Stimulated activated naive B cell treated with anti-CD40 and anti-IgM and Interleukin-4, amounts not matched to agents 10 μg/mL and 1 μg/mL and 100 μg/mL, for 72 hours (primary cell): ENCODE results near the gene ALG12.

ENCODE experiments used
- ATAC-seq, 2 donors: fragments of 150-1000 bp; cut with Tn5 transposase; replicated peaks; 2 replicates each; pipeline ENCODE4 v1.10.0; 2021; ENCODE audit warnings: moderate library complexity in 1 of 2
- DNase-seq: peaks from one replicate; pipeline ENCODE4 v3.0.0; 2021
- H3K27ac Mint-ChIP-seq: one replicate; pipeline ENCODE4 v1.8.0; 2022; ENCODE audit warnings: mild to moderate bottlenecking, mixed read lengths
- H3K27me3 Mint-ChIP-seq, 2 donors: one replicate each; pipeline ENCODE4 v1.8.0; 2022; ENCODE audit warnings: mixed read lengths in 2 of 2
- H3K36me3 Mint-ChIP-seq, 2 donors: one replicate each; pipeline ENCODE4 v1.8.0; 2022; ENCODE audit warnings: mixed read lengths in 2 of 2, mild to moderate bottlenecking in 1 of 2
- H3K4me1 Mint-ChIP-seq, 2 donors: one replicate each; pipeline ENCODE4 v1.8.0; 2022; ENCODE audit warnings: mixed read lengths in 2 of 2, mild to moderate bottlenecking in 1 of 2
- H3K4me3 Mint-ChIP-seq, 2 donors: one replicate each; pipeline ENCODE4 v1.8.0; 2022; ENCODE audit warnings: mild to moderate bottlenecking in 2 of 2, mixed read lengths in 2 of 2, moderate library complexity in 1 of 2
- H3K9me3 Mint-ChIP-seq, 2 donors: one replicate each; pipeline ENCODE4 v1.8.0; 2022; ENCODE audit warnings: mixed read lengths in 2 of 2, mild to moderate bottlenecking in 1 of 2

The ALG12 gene

DNA sequence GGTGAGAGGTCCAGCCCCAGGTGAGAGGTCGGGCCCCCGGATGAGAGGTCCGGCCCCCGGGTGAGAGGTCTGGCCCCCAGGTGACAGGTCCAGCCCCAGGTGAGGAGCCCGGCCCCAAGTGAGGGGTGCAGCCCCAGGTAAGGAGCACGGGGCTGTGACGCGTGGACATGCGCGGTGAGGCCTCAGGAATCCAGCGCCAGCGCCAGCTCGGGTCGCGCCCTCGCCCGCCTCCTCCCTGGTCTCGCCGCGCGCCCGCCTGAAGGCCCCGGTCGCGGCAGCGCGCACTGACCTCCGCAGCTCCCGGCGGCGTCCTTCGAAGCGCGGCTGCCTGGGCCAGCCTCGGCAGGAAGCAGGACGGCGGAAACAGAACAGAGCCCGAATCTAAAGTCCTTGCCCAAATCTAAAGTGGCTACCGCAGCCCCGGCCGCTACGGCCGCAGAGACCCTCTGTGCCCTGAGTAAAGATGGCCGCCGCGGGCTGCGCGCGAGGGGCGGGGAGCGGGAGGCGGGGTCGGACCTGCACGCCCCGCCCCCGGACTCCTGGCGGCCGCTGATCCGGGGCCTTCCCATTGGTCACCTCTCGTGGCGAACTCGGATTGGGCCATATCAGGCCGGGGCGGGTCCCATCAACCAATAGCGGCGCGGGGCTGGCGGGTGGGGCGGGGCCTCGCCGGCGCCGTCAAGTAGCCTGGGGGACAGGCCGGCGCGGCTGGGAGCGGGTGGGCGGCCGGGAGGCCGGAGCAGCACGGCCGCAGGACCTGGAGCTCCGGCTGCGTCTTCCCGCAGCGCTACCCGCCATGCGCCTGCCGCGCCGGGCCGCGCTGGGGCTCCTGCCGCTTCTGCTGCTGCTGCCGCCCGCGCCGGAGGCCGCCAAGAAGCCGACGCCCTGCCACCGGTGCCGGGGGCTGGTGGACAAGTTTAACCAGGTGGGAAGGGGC is at the start of gene ALG12, which contains the start of gene CRELD2:
Gene ALG12, minus strand, starts transcription at position 465 of the 937 bp plus-strand sequence. CDS start 4,673 bp downstream, outside the sequence.
Gene CRELD2, plus strand, starts transcription at position 661 of the 937 bp plus-strand sequence. Its CDS starts 136 bp downstream, at position 797.
- Mint-ChIP-seq H3K4me1 (peaks cover 20 to 33% of the 10 kb centered on the region in 2 donors), H3K4me3 (peak within 1 kb of the TSS; percentile 81 to 89), H3K27ac (peak within 1 kb of the TSS; percentile 94), H3K27me3 (no peaks in the 10 kb centered on the region), H3K36me3 (peaks cover 4 to 34% of the 10 kb centered on the region in 2 donors), H3K9me3 (no peaks in the 10 kb centered on the region)
- DNase-seq (peak; percentile 95), ATAC-seq (peak; percentile 94 to 97)

DNA sequence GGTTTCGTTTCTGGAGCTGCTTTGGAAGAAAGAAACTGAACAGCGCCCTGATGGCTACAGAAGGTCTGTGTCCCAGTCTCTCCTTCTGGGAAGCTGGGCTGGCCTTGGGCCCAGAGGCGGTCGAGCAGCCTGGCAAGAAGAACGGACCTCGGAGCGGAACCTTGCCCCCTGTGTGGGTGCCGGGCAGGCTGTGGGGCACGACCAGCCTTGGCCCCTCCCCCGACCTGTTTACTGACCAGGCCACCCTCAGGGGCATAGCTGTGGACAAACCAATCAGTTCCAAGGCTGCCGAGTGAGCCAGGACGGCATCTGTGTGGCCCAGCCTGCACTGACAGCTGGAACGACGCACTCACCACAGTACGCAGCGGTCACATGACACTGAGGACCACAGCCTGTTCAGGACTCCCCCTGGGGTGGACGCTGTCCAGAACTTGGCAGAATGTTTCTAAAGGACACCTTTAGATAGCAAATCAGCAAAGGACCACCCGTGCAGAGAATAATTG is 49.5 kb upstream of the ALG12 start:
- H3K27me3 Mint-ChIP-seq: no peaks in the 10 kb centered on the region
- DNase-seq (peak; percentile 0), ATAC-seq (no peak)
- H3K4me1 Mint-ChIP-seq: peaks cover 45 to 80% of the 10 kb centered on the region in 2 donors
- peak overlapping the region; percentile 69 to 76 for H3K4me3 Mint-ChIP-seq
- H3K27ac Mint-ChIP-seq: peak overlapping the region; percentile 98
- H3K36me3 Mint-ChIP-seq: peaks cover 20 to 35% of the 10 kb centered on the region in 2 donors
- no peaks in the 10 kb centered on the region for H3K9me3 Mint-ChIP-seq

DNA sequence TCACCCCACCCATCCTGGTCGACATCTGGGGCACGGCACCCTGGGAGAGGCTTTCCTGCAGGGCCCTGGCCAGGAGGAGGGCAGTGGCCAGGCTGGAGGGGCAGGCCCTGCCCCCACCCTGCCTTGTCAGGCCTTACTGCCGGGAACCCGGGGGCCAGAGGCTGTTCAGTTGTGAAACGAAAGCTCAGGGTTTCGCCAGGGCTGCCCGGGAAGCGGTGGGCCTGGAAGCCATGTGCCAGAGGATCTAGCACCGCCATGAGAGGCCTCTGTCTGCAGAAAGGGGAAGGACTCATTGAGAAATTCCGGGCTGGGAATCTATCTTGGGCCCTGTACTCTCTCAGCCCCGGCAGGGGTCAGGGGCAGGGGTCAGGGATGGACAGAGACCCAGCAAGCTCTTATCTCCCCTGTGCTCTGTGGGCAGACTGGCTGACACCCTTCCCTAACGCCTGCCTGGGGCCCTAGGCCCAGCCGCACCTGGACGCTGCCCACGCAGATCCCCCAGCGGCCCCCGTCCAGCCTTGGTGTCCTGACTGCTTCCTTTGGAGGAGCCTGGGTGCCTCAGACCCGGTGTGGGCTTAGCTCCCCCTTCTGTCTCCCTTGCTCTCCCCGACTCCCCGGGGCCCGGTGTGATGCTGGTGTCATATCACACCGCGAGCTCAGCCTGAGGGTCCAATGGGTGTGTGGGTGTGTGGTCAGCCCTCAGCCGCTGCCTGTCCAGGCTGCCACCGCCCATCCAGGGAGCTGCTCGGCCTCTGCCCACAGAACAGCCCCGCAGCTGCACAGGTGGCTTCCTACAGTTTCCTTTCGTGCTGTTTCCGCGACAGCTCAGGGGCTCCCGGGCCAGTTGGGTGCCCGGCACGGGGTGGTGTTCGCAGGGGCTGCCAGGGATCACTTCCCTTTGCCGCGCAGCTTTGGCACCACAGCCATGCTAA is 48.8 kb upstream of the ALG12 start:
- DNase-seq (peak; percentile 63), ATAC-seq (peak; percentile 17 to 27)
- peak overlapping the region; percentile 69 to 76 for H3K4me3 Mint-ChIP-seq
- no peaks in the 10 kb centered on the region for H3K9me3 Mint-ChIP-seq
- H3K27me3 Mint-ChIP-seq: no peaks in the 10 kb centered on the region
- peak overlapping the region; percentile 98 for H3K27ac Mint-ChIP-seq
- peaks cover 45 to 82% of the 10 kb centered on the region in 2 donors for H3K4me1 Mint-ChIP-seq
- peaks cover 24 to 42% of the 10 kb centered on the region in 2 donors for H3K36me3 Mint-ChIP-seq

GRCh38 chr22:49966041-49966773 is 48.0 kb upstream of the ALG12 start:
- DNase-seq (no peak), ATAC-seq (no peak)
- H3K4me1 Mint-ChIP-seq: peaks cover 45 to 86% of the 10 kb centered on the region in 2 donors

DNA sequence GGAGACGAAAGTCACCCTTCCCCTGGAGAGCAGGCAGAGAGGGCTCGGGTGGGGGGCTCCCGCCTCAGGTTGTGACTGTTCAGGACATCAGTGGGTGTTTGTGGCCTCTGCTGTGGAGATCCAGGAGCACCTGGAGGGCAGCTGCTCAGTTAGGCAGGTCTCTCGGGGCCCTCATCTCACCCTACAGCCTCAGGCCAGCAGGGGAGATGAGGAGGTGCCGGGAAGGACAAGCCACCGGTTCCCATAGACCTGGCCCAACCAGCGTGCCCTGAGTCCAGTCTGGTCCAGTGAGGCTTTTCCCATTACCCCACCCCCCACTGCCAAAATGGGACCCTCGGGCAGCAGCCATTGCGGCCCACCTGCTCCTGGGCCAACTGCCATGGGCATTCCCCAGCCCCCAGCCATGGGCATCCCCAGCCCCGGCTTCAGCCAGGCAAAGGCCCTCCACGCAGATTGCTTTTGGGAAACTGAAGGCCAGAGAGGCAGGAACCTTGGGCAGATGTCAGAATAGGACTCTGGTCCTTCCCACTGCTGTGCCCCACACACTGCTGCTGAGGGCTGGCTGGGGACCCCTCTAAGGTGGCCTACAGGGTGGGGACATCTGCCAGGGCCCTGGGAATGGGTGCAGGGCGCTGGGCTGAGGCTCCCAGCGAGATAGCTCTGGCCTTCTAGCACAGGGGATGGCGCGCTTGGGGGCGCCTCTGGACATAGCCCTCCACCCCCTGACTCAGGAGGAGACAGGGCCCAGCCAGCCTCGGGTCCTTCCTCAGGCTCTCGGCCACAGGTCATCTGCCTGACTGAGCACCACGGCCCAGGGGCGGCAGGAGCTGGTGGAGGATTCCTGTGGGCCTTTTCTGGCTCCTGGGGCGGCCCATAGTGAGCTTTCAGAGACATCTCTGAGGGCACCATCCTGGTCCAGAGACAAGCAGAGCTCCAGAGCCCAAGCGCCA is 47.1 kb upstream of the ALG12 start:
- Mint-ChIP-seq H3K4me1 (peaks cover 40 to 78% of the 10 kb centered on the region in 2 donors), H3K36me3 (peaks cover 30 to 49% of the 10 kb centered on the region in 2 donors), H3K4me3 (peak overlapping the region; percentile 94 to 98), H3K27ac (peak overlapping the region; percentile 97), H3K9me3 (no peaks in the 10 kb centered on the region), H3K27me3 (no peaks in the 10 kb centered on the region)
- no peak for DNase-seq
- no peak for ATAC-seq

More at GRCh38 chr22:49966041-49966773, 48.0 kb upstream of the ALG12 start:
- no peaks in the 10 kb centered on the region for H3K9me3 Mint-ChIP-seq
- peaks cover 30 to 49% of the 10 kb centered on the region in 2 donors for H3K36me3 Mint-ChIP-seq
- peak overlapping the region; percentile 93 for H3K27ac Mint-ChIP-seq
- H3K27me3 Mint-ChIP-seq: no peaks in the 10 kb centered on the region
- H3K4me3 Mint-ChIP-seq: peak overlapping the region; percentile 66 to 69

DNA sequence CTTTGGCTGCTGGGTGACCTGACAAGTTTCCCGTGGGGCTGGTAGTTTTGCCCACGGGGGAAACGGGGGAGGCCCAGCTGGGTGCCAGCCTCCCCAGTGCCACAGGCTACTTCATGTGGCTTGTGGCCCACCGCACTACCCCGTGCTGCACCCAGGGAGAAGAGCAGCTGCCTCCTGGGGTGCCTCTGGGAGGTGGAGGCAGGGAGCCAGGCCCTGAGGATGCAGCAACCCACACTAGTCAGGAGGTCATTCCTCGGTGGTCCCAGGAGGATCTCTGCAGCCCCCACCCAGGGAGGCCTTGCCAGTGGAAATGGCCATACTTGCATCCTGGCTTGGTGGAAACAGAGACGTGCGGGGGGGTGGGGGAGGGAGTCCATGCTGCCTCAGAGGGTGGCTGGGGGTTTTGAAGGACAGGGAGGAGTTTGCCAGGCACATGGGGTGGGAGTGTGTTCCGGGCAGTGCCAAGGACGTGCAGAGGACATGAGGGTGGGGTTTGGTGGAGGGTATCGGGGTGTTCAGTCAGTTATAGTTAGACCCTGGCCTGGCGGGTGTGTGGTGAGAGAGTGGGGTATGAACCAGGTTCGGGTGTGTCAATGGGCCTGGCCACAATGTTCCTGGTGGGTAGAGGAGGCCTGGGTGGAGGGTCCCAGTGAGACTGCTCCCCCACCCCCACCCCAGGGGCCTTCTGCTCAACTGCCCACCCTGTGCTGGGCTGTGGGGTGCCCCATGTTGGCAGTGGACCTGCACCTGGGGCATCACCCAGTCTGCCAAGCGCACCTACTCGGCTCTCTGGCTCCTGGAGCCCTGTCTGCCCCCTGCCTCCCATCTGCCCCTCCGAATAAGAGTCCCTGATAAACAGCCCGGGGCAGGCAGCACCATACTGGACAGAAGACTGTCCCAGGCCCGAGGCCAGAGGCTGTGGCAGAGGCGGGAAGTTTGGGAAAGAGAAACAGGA is 46.2 kb upstream of the ALG12 start:
- H3K36me3 Mint-ChIP-seq: peaks cover 30 to 49% of the 10 kb centered on the region in 2 donors
- H3K4me1 Mint-ChIP-seq: peaks cover 35 to 73% of the 10 kb centered on the region in 2 donors
- peak overlapping the region; percentile 97 for H3K27ac Mint-ChIP-seq
- H3K4me3 Mint-ChIP-seq: peak overlapping the region; percentile 94 to 98
- DNase-seq: no peak
- H3K9me3 Mint-ChIP-seq: no peaks in the 10 kb centered on the region
- ATAC-seq: no peak
- no peaks in the 10 kb centered on the region for H3K27me3 Mint-ChIP-seq

DNA sequence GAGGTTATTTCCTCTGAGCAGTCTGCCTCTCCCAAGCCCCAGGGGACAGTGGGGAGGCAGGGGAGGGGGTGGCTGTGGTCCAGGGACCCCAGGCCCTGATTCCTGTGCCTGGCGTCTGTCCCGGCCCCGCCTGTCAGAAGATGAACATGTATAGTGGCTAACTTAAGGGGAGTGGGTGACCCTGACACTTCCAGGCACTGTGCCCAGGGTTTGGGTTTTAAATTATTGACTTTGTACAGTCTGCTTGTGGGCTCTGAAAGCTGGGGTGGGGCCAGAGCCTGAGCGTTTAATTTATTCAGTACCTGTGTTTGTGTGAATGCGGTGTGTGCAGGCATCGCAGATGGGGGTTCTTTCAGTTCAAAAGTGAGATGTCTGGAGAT is 45.4 kb upstream of the ALG12 start:
- peaks cover 40 to 77% of the 10 kb centered on the region in 2 donors for H3K4me1 Mint-ChIP-seq
- ATAC-seq (no peak), DNase-seq (no peak)
- H3K36me3 Mint-ChIP-seq: peaks cover 30 to 53% of the 10 kb centered on the region in 2 donors
- H3K4me3 Mint-ChIP-seq: peak overlapping the region; percentile 94 to 98
- H3K27ac Mint-ChIP-seq: peak overlapping the region; percentile 97
- no peaks in the 10 kb centered on the region for H3K9me3 Mint-ChIP-seq
- no peaks in the 10 kb centered on the region for H3K27me3 Mint-ChIP-seq

- DNase-seq (no peak), ATAC-seq (no peak)
- Mint-ChIP-seq H3K4me3 (peak overlapping the region; percentile 94 to 98), H3K9me3 (no peaks in the 10 kb centered on the region), H3K27me3 (no peaks in the 10 kb centered on the region), H3K4me1 (peaks cover 40 to 74% of the 10 kb centered on the region in 2 donors), H3K27ac (peak overlapping the region; percentile 97), H3K36me3 (peaks cover 30 to 52% of the 10 kb centered on the region in 2 donors)
These were observed 44.8 kb upstream of the ALG12 start for GRCh38 chr22:49962751-49963646.

DNA sequence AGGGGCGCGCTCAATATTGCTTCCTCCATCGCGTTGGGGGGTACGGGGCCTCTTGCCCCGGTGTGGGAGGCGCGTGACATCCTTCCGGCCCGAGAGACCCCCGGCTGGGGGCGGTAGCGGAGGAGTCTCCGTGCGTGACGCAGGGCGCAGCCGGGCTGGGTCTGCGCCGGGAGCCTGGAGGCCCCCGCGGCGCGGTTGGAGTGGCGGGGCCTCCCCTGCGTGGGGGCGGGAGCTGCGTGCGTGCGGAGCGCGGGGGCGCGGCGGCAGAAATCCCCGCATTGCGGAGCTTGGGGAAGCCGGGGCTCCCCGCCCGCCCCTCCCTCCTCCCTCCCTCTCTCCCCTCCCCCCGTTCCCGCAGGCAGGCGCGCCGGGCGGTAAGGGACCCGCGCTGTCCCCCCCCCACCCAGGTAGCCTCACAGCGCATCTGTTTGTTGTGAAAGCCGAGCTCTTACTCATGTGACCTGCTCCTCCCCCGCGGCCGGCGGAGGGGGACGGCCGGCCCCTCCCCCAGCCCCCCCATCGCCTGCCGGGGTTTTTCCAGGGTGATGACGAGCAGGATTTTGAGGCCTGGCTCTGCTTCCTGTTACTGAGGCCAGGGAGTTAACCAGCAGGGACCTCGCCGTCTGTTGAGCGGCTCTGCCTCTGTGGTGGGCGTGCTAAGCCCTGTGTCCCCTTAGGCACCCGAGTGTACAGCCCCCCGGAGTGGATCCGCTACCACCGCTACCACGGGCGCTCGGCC is 43.9 kb upstream of the ALG12 start:
- peak; percentile 77 for DNase-seq
- peaks cover 30 to 46% of the 10 kb centered on the region in 2 donors for H3K36me3 Mint-ChIP-seq
- no peaks in the 10 kb centered on the region for H3K27me3 Mint-ChIP-seq
- H3K4me1 Mint-ChIP-seq: peaks cover 34 to 66% of the 10 kb centered on the region in 2 donors
- peak overlapping the region; percentile 97 for H3K27ac Mint-ChIP-seq
- ATAC-seq: peak; percentile 24 to 31
- no peaks in the 10 kb centered on the region for H3K9me3 Mint-ChIP-seq
- H3K4me3 Mint-ChIP-seq: peak overlapping the region; percentile 94 to 98

DNA sequence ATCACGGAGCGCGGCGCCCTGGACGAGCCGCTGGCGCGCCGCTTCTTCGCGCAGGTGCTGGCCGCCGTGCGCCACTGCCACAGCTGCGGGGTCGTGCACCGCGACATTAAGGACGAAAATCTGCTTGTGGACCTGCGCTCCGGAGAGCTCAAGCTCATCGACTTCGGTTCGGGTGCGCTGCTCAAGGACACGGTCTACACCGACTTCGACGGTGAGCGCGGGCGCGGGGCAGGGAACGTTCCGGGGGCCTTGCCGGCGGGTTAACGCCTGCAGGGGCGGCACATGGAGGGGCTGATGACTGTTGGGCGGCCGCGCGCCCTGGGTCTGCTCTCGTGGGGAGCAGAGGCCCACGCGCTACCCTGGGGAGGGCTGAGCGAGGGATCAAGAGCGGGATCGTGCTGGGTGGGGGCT is 43.4 kb upstream of the ALG12 start:
- H3K36me3 Mint-ChIP-seq: peaks cover 30 to 46% of the 10 kb centered on the region in 2 donors
- H3K9me3 Mint-ChIP-seq: no peaks in the 10 kb centered on the region
- DNase-seq (no peak), ATAC-seq (peak in 1 of 2 donors; percentile 1)
- peaks cover 33 to 63% of the 10 kb centered on the region in 2 donors for H3K4me1 Mint-ChIP-seq
- peak overlapping the region; percentile 97 for H3K27ac Mint-ChIP-seq
- H3K4me3 Mint-ChIP-seq: peak overlapping the region; percentile 94 to 98
- no peaks in the 10 kb centered on the region for H3K27me3 Mint-ChIP-seq
